Ascending aorta (tissue), 2 donors: ENCODE results near the gene TBX4. TPM values are rescaled to one million over a fixed set of nuclear protein-coding genes. Genes with fewer than 3 reads are reported as not detected.

Source experiments
- DNase-seq, 2 donors: peaks; one replicate each; pipeline ENCODE4 v3.0.0-alpha.2; 2019; ENCODE audit warnings: low spot score in 2 of 2
- H3K27ac ChIP-seq, 2 donors: fragments of 200-600 bp; sonication (generic); one replicate each; pipeline ENCODE4 v1.5.1; 2016 to 2017; ENCODE audit warnings: mild to moderate bottlenecking in 1 of 2
- H3K27me3 ChIP-seq: fragments of 200-600 bp; sonication (generic); one replicate; pipeline ENCODE4 v1.5.1; 2017
- H3K36me3 ChIP-seq, 2 donors: fragments of 200-600 bp; sonication (generic); one replicate each; pipeline ENCODE4 v1.5.1; 2016
- H3K4me1 ChIP-seq, 2 donors: fragments of 200-600 bp; sonication (generic); one replicate each; pipeline ENCODE4 v1.5.1; 2016 to 2017; ENCODE audit warnings: mild to moderate bottlenecking in 1 of 2
- H3K4me3 ChIP-seq, 2 donors: fragments of 200-600 bp; sonication (generic); one replicate each; pipeline ENCODE4 v1.5.1; 2016 to 2017; ENCODE audit warnings: mild to moderate bottlenecking in 1 of 2
- H3K9me3 ChIP-seq, 2 donors: fragments of 200-600 bp; sonication (generic); one replicate each; pipeline ENCODE4 v1.5.1; 2016
- CTCF ChIP-seq, 3 experiments: fragments of 200-600 bp in 2 of 3; fragments of 450-650 bp in 1 of 3; sonication (generic) in 2 of 3; IDR thresholded peaks; one replicate each; pipeline ENCODE4 v1.5.1; 2016 to 2019; ENCODE audit warnings: antibody characterized with exemption in 3 of 3, mild to moderate bottlenecking in 1 of 3, moderate library complexity in 1 of 3
- intact Hi-C: fragments of 100-400 bp; cut with DNase I; formaldehyde crosslinking; loops from one replicate; pipeline ENCODE4 v1.15.1; 2023
- total RNA-seq: library from RNA; depleted of rRNA; stranded (reverse); fragments of >200 nt; gene quantifications from one replicate; pipeline ENCODE4 v1.1.0, GENCODE V29; 2016

Gene TBX4
- total RNA-seq, 1 donor from 2014 or later = not detected

GRCh38 chr17:61404913-61405685, 47.1 kb upstream of the TBX4 start:
- H3K27me3 ChIP-seq = no peaks in the 10 kb centered on the region
- DNase-seq = no peak
- H3K27ac ChIP-seq = peak overlapping the region; percentile 16 to 92

GRCh38 chr17:61405686-61406536, 46.3 kb upstream of the TBX4 start:
- Histone ChIP-seq H3K9me3 (no peaks in the 10 kb centered on the region), H3K27me3 (no peaks in the 10 kb centered on the region), H3K4me1 (peaks cover 0 to 42% of the 10 kb centered on the region in 2 donors), H3K4me3 (peak overlapping the region in 1 of 2 donors; percentile 83), H3K36me3 (peaks cover 14 to 31% of the 10 kb centered on the region in 2 donors), H3K27ac (peak overlapping the region; percentile 48 to 92)
- DNase-seq = no peak
- intact Hi-C loops = loop anchor here (5.0 kb wide), 1 partner anchor 404 kb away; no protein-coding TSS in a partner anchor
- TF ChIP-seq CTCF (IDR thresholded peaks at IDR 0.05) = no peak

More at GRCh38 chr17:61404913-61405685, 47.1 kb upstream of the TBX4 start:
- H3K36me3 ChIP-seq = peaks cover 14 to 31% of the 10 kb centered on the region in 2 donors
- H3K4me1 ChIP-seq = peaks cover 0 to 41% of the 10 kb centered on the region in 2 donors
- TF ChIP-seq CTCF (IDR thresholded peaks at IDR 0.05) = no peak
- H3K9me3 ChIP-seq = no peaks in the 10 kb centered on the region
- intact Hi-C loops = loop anchor here (5.0 kb wide), 2 partner anchors 403 to 522 kb away; partner anchors contain the start of gene INTS2
- peak overlapping the region in 1 of 2 donors; percentile 83 for H3K4me3 ChIP-seq

- DNase-seq = no peak
- Histone ChIP-seq H3K27ac (peak overlapping the region; percentile 48 to 92), H3K36me3 (peaks cover 14 to 31% of the 10 kb centered on the region in 2 donors), H3K4me3 (no peak overlapping the region), H3K27me3 (no peaks in the 10 kb centered on the region), H3K4me1 (peaks cover 0 to 37% of the 10 kb centered on the region in 2 donors), H3K9me3 (no peaks in the 10 kb centered on the region)
- intact Hi-C loops = loop anchor here (5.0 kb wide), 1 partner anchor 404 kb away; no protein-coding TSS in a partner anchor
- no peak for TF ChIP-seq CTCF (IDR thresholded peaks at IDR 0.05)
Measured at GRCh38 chr17:61406537-61406845, 45.7 kb upstream of the TBX4 start.

GRCh38 chr17:61406971-61407911, 45.0 kb upstream of the TBX4 start:
- Histone ChIP-seq H3K9me3 (no peaks in the 10 kb centered on the region), H3K27ac (peak overlapping the region; percentile 10 to 32), H3K4me3 (no peak overlapping the region), H3K27me3 (no peaks in the 10 kb centered on the region), H3K36me3 (peaks cover 14 to 31% of the 10 kb centered on the region in 2 donors), H3K4me1 (peaks cover 0 to 35% of the 10 kb centered on the region in 2 donors)
- intact Hi-C loops = loop anchor here (5.0 kb wide), 1 partner anchor 405 kb away; no protein-coding TSS in a partner anchor
- DNase-seq = peak; percentile 5 to 62
- TF ChIP-seq CTCF (IDR thresholded peaks at IDR 0.05) = no peak
